Stimulated activated CD4-positive, alpha-beta T cell treated with anti-CD3 and anti-CD28 coated beads, Interleukin-12 subunit alpha, Interleukin-12 subunit beta, amount 100 ng/mL, for 48 hours (primary cell): Measurements from ENCODE around the gene RNF123.
A peak's percentile ranks its signal among the peaks of the same experiment; 100 is the strongest.

Experiments
- DNase-seq, 3 donors: peaks; one replicate each; pipeline ENCODE4 v3.0.0-alpha.2; 2020; ENCODE audit warnings: low read depth in 2 of 3, low spot score in 1 of 3

RNF123 gene

GRCh38 chr3:49701388-49702077 lies 12.2 kb downstream of the RNF123 start:
- DNase-seq, result no peak

- DNase-seq, result no peak
Observed at GRCh38 chr3:49702672-49703071, 13.3 kb downstream of the RNF123 start.

GRCh38 chr3:49703443-49703927 lies 14.1 kb downstream of the RNF123 start:
- peak in 2 of 3 donors; percentile 47 to 48 for DNase-seq

- DNase-seq, result no peak
Observed at GRCh38 chr3:49703956-49704355, 14.6 kb downstream of the RNF123 start.

- no peak for DNase-seq
Observed at GRCh38 chr3:49704629-49705028, 15.3 kb downstream of the RNF123 start.

GRCh38 chr3:49705390-49705960 lies 16.1 kb downstream of the RNF123 start:
- no peak for DNase-seq

- no peak for DNase-seq
Observed at GRCh38 chr3:49706456-49707112, 17.2 kb downstream of the RNF123 start.

GRCh38 chr3:49707113-49707480 lies 17.7 kb downstream of the RNF123 start:
- DNase-seq, result no peak

GRCh38 chr3:49709852-49710251 lies 20.5 kb downstream of the RNF123 start:
- DNase-seq, result no peak

- no peak for DNase-seq
Observed at GRCh38 chr3:49711489-49711888, 22.1 kb downstream of the RNF123 start.

- DNase-seq, result no peak
Observed at GRCh38 chr3:49712166-49712565, 22.8 kb downstream of the RNF123 start.

- DNase-seq, result no peak
Observed at GRCh38 chr3:49712631-49713317, 23.4 kb downstream of the RNF123 start.

GRCh38 chr3:49713336-49714105 lies 24.2 kb downstream of the RNF123 start:
- no peak for DNase-seq

- DNase-seq, result no peak
Observed at GRCh38 chr3:49714728-49715550, 25.6 kb downstream of the RNF123 start.

GRCh38 chr3:49715611-49716121 lies 26.3 kb downstream of the RNF123 start:
- no peak for DNase-seq

GRCh38 chr3:49716169-49716568 lies 26.8 kb downstream of the RNF123 start:
- no peak for DNase-seq

- DNase-seq, result no peak
Observed at GRCh38 chr3:49716691-49717210, 27.4 kb downstream of the RNF123 start.

- no peak for DNase-seq
Observed at GRCh38 chr3:49717211-49717958, 28.0 kb downstream of the RNF123 start.
